ENCODE results near the gene TMPRSS3.

DNA sequence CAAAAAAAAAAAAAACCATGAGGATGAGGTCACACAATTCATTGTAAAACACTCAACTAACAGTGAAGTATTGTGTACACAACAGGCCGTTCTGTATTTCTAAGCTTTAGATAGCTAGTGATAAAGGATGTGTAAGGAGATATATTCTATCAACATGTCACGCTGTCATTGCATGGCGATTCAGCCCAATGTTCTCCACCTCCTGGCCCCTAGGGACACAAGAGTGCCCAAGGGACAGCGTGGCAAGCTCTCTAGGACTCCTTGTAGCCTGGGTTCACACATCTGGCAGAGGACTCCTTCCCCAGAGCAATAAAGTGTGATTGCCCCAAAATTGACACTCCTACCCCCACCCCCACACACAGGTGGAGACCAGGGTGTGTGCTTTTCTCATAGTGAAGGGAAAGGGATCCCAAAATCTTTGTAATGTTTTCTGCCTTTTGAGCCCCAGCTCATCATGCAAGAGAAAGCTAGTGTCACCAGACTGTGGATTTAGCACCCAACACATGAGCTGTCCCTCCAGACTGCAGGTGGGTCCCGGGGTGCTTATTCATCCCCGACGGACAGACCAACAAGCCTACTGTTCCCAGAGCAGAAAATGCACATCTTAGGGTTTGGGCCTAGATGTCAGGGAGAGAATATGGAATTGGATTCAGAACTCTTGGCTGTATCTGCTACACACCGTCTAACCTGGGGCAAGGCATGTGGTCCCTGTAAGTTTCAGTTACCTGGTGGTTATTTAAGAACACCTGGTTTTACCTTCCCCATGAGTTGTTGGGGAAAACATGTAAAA lies 11.5 kb downstream of the TMPRSS3 start:
- no peak for TF ChIP-seq ZZZ3 (IDR thresholded peaks at IDR 0.05)
- no peak for TF ChIP-seq MTA1 (IDR thresholded peaks at IDR 0.05; ENCODE audit: borderline replicate concordance)
- no peak for TF ChIP-seq FOXP1 (CRISPR knock-in tag; IDR thresholded peaks at IDR 0.05)
- TF ChIP-seq, protein P1, sequence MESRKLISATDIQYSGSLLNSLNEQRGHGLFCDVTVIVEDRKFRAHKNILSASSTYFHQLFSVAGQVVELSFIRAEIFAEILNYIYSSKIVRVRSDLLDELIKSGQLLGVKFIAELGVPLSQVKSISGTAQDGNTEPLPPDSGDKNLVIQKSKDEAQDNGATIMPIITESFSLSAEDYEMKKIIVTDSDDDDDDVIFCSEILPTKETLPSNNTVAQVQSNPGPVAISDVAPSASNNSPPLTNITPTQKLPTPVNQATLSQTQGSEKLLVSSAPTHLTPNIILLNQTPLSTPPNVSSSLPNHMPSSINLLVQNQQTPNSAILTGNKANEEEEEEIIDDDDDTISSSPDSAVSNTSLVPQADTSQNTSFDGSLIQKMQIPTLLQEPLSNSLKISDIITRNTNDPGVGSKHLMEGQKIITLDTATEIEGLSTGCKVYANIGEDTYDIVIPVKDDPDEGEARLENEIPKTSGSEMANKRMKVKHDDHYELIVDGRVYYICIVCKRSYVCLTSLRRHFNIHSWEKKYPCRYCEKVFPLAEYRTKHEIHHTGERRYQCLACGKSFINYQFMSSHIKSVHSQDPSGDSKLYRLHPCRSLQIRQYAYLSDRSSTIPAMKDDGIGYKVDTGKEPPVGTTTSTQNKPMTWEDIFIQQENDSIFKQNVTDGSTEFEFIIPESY (CRISPR knock-in tag; IDR thresholded peaks at IDR 0.05) = no peak
- TF ChIP-seq NRF1 (conservative IDR thresholded peaks at IDR 0.05 in 1 of 2, IDR thresholded peaks at IDR 0.05 in 1 of 2) = no peak
- TF ChIP-seq, protein P2, sequence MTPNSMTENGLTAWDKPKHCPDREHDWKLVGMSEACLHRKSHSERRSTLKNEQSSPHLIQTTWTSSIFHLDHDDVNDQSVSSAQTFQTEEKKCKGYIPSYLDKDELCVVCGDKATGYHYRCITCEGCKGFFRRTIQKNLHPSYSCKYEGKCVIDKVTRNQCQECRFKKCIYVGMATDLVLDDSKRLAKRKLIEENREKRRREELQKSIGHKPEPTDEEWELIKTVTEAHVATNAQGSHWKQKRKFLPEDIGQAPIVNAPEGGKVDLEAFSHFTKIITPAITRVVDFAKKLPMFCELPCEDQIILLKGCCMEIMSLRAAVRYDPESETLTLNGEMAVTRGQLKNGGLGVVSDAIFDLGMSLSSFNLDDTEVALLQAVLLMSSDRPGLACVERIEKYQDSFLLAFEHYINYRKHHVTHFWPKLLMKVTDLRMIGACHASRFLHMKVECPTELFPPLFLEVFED (CRISPR knock-in tag; conservative IDR thresholded peaks at IDR 0.05) = no peak
- no peak for TF ChIP-seq CTCF (IDR thresholded peaks at IDR 0.05 in 2 of 3, conservative IDR thresholded peaks at IDR 0.05 in 1 of 3; ENCODE audit: insufficient read depth in 2 of 3, low read depth in 1 of 3, low read length in 3 of 3)
- no peak for TF ChIP-seq BCLAF1 (IDR thresholded peaks at IDR 0.05; ENCODE audit: borderline replicate concordance in 1 of 2, control insufficient read depth in 1 of 2, low read depth in 2 of 2, low read length in 1 of 2)
- TF ChIP-seq REST (IDR thresholded peaks at IDR 0.05; ENCODE audit: borderline replicate concordance) = no peak
- no peak for TF ChIP-seq REST (CRISPR knock-in tag; IDR thresholded peaks at IDR 0.05; ENCODE audit: low read depth)
- no peak for TF ChIP-seq KLF13 (tag; IDR thresholded peaks at IDR 0.05; ENCODE audit: borderline replicate concordance, low read depth)
